Activated CD8-positive, alpha-beta memory T cell treated with anti-CD3 and anti-CD28 coated beads, Interleukin-2, amount 50 U/mL, for 48 hours (primary cell): Measurements from ENCODE around the gene CPNE5.
"Not testable (repeated sequence)": the region's sequence is repeated elsewhere in the genome, so short reads cannot be mapped to it uniquely, and the experiment has no call there.

Experiments used
- DNase-seq: peaks from one replicate; pipeline ENCODE4 v3.0.0-alpha.2; 2020

Gene CPNE5

GRCh38 chr6:36718560-36718959 lies 120.7 kb downstream of the CPNE5 start:
- DNase-seq, result no peak

DNA sequence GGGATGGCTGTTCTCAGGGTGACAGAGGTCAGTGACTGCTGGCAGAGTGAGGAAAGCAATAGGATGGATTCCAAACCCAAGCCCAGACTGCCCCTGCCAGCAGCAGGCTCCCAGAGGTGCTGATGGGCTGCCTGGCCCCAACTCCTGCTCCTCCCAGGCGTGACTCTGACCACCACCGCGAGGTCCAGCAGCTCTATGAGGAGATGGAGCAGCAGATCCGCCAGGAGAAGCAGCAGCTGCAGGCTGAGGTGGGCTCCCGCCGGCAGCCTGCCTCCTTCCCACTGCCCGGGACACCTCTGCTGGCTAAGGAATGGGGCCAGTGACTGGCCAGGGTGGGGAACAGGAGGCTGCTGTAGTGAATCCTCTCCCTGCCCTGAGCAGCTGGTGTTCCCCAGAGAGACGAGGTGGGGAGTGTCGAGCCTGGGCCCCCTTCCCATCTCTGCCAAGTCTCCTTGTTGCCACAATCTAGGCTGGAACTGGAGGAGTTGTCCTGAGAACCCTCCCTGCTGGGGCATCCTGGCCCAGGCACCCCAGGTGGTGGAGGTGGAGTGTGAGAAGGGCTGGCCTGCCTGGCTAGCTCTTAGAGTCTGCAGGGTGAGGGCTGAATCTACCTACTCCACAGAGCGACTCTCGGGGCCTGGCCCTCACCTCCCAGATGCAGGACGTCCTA lies 121.2 kb downstream of the CPNE5 start:
- no peak for DNase-seq

GRCh38 chr6:36717231-36717825 lies 121.9 kb downstream of the CPNE5 start:
- DNase-seq, result no peak

DNA sequence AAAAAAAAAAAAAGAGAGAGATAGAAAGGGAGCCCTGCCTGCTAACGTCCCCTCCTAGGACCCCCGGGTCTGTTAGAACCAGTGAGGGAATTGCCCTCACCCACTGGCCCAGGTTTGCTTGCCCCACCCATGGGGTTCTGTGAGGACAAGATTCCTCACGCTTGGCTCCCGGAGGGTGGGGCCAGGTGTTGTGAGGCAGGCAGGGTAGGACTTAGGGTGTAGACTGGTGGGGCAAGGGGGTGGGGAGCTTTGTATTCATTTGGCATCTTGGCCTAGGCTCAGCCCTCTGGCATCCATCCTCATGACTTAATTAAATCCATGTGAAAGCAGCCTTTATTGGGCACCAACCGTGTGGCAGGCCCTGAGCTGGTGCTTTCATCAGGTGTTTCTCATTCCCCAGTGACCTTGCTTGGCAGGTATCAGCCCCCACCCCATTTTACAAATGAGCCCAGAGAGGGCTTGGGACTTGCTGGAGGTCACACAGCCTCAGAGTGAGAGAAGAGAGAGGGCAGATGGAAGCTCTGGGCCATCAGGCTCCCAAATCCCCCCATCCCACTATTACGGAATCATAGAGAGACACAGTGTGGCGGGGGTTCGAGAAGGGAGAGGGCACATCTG lies 122.7 kb downstream of the CPNE5 start:
- DNase-seq, result no peak

DNA sequence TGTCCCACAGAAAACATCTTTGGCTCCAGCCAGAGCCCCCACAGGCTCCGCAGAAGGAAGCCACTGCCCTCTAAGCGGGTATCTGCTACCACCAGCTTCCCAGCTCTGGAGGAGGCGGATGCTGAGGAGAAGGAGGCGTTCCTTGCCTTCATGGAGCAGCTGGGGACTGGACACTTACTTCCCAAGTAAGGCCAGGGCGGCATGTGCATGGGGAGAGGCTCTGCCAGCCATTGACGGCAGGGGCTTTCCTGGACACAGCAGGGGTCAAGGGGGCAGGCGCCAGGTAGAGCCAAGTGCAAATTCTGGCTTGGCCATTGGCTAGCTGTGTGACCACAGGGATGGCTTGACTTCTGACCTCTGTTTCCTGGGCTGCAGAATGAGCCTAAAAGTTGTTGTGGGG lies 123.8 kb downstream of the CPNE5 start:
- DNase-seq, result no peak

DNA sequence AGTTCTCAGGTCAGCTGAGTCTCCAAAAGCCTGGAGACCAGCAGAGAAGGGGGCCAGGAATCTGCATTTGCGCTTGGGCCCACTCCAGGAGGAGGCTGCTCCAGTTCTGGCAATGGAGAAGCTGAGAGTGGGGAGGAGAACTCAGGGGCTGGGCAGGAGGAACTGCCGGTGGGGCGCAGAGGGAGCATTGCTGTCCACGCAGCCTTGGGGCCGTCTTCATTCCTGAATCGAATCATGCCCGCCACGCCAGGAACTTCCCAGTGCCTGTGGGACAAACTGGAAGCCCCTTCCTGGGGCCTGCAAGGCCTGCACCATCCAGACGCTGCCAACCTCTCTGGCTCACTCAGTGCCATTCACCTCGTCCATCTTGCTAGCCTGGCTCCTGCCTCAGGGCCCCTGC lies 124.7 kb downstream of the CPNE5 start:
- no peak for DNase-seq

- no peak for DNase-seq
These were observed 125.4 kb downstream of the CPNE5 start for GRCh38 chr6:36713846-36714245.

- no peak for DNase-seq
These were observed 126.4 kb downstream of the CPNE5 start for GRCh38 chr6:36712816-36713215.

DNA sequence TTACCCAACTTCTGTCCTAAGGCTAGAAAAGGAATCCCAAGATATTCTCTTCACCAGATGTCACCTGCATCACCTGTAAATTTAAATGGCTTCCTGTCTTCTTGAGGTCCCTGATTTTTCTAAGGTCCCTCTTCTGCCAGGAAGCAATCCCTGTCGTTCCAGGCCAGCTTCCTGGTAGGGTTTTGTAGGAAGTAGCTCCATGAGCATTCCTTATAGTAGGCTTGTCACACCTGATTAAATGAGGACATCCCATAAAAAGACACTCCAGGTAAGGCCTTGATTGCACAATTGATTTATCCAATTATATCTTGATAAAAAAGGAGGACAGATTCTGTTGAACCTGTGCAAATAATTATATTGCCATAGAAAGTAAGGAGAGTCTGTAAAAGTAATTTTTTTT lies 132.9 kb downstream of the CPNE5 start:
- no peak for DNase-seq

DNA sequence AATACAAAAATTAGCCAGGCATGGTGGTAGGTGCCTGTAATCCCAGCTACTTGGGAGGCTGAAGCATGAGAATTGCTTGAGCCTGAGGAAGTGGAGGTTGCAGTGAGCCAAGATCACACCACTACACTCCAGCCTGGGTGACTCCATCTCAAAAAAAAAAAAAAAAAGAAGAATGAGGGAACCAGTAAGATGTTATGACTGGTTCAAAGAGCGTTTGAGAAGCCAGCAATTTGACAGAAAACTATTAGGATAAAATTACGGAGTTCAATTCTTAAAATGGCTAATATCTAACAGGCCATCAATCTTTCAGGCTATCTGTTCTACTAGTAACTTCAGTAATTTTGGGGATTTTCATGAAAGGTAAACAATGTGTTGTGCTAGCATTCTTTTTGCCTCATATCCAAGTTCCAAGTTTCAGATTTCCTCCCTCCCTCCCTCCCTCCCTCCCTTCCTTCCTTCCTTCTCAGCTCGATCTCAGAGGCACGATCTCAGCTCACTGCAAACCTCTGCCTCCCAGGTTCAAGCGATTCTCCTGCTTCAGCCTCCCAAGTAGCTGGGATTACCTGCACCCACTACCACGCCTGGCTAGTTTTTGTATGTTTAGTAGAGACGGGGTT lies 134.2 kb downstream of the CPNE5 start:
- DNase-seq, result not testable (repeated sequence)

DNA sequence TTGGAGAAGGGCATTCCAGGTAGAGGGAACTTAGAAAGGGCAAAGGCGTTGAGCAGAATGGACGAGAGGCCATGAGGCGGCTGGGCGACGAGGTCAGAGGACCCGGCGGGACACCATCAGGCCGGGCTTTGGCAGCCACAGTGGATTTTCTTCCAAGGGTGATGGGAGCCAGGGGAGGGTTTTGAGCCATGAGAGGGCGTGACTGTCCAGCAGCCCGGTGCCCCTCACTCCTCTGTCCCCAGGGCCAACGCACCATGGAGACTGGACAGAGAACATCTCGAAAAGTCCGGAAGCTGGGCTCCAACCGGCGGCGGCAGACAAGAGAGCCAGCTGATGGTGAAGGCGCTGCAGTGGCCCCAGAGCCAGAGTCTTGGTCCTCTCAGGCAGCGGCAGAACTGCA lies 135.3 kb downstream of the CPNE5 start:
- no peak for DNase-seq

- DNase-seq, result no peak
These were observed 136.1 kb downstream of the CPNE5 start for GRCh38 chr6:36703081-36703606.

DNA sequence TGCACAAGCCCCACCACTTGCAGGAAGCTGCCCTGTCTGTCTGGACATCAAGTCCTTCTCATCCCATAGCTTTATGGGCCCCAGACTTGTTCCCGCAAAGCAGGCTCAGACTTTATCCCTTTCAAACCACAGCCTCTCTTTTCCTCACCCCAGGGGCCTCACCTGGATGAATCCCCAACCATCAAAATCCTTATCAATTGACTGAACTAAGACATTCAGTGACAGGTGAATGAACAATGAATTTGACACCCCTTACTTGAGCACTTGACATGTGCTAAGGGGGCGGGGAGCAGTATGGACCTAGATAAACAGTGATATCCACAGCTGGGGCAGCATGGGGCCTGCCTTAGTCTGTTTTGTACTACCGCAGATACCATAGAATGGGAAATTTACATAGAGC lies 136.6 kb downstream of the CPNE5 start:
- no peak for DNase-seq

DNA sequence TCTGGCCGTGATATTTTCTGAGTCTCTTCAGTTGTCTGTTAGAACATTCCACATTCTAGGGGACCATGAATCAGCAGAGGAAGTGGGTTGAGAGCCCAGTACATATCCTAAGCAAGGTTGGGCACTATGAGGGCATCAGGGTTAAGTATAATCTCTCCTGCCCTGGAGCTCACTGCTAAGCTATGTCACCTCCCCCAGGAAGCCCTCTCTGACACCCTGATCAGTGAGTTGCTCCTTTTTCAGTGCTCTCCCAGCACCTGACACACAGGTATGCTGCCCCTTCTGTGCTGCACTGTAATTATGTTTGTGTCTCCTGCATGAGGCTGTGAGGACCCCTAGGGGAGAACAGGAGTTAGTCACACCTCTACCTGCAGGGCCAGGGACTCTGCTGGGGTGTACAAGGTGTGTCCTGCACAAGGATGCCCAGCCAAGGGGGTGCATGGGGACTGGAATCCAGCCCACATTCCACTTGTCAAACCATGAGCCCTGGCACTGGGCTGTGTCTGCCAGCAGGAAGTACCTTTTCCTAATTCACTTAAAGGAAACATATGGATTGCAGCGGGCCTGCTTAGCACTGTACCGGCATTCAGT lies 137.7 kb downstream of the CPNE5 start:
- DNase-seq, result no peak

GRCh38 chr6:36700831-36701230 lies 138.4 kb downstream of the CPNE5 start:
- no peak for DNase-seq

GRCh38 chr6:36700071-36700812 lies 139.0 kb downstream of the CPNE5 start:
- DNase-seq, result no peak

DNA sequence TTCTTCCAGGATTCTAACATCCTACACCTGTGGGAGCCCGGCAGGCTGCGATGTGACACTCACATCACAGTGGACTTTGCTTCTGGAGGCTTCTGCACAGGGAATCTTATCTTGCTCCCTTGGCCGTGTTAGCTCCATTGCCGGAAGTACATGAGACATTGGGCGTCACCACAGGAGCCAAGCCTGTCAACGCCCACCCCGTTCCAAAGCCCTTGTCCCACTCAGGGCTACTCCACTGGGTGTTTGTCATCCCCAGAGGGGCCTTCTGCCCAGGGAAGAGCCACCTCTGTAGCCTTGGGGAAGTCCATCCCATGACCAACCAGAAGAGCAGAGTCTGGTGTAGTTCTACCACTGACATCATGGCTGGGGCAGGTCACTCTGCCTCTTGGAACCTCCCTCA lies 139.9 kb downstream of the CPNE5 start:
- no peak for DNase-seq

- DNase-seq, result no peak
These were observed 140.4 kb downstream of the CPNE5 start for GRCh38 chr6:36698871-36699271.

DNA sequence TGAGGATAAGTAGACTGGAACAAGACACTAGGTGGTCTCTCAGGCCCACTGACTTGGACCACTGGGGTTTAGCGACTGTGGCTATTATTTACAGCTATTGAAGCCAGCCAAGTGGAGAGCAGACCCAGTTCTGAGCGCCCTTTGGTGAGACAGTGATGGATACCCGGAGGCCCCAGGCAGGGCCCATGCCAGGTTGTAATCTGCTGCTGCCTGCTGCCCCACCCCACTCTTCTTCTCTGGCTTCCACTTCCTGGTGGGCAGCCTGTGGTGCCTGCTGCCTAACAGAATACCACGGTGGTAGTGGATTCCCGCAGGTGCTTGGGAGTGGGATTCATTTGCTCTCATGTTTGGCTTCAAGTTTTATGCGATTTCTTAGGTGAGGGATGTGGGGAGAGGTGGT lies 141.0 kb downstream of the CPNE5 start:
- no peak for DNase-seq

DNA sequence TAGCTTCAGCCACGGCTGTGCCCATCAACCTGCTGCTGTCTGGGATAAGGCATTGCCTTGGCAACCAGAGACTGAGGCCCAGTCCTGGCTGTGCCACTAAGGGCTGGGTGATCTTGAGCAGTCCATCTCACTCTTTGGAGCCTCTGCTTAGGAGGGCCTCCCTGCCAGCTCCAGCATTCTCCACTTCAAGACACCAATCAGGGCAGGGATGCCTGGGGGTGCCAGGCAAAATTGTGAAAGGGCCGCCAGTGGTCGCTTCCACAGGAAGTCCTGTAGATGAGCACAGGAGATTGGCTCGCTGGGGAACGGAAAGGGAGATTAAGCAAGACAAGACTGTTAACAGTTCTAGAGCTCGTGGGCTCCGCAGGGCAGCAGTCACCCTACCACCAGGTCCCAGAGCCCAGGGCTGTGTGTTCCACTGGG lies 141.8 kb downstream of the CPNE5 start, which contains the start of gene RAB44:
Gene RAB44, plus strand, starts transcription at position 346 of the 423 bp plus-strand sequence. CDS start 6,410 bp downstream, outside the sequence.
- no peak for DNase-seq

DNA sequence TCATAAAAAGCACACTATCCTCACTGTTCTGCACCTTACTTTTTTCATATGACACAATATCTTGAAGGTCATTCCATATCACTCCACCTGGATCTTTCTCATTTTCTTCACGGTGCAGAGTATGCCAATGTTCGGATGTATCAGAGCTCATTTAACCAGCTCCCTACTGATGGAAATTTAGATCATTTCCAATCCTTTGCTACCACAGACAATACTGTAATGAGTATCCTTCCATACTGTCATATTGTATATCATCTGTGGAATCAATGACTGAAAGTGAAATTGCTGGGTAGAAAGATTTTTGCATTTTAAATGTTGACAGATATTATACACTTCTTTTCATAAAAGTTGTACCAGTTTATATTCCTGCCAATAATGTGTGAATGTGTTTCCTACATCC lies 143.8 kb downstream of the CPNE5 start:
- no peak for DNase-seq

DNA sequence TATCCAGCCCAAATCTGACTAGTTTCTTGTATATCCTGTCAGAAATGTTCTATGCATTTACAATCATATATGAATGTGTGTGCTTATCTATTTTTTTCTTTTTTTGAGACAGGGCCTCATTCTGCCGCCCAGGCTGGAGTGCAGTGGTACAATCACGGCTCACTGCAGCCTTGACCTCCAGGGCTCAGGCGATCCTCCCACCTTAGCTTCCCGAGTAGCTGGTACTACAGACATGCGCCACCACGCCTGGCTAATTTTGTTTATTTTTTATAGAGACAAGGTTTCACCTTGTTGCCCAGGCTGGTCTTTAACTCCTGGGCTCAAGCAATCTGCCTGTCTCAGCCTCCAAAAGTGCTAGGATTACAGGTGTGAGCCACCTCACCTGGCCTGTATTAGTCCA lies 144.6 kb downstream of the CPNE5 start:
- no peak for DNase-seq
